ENCODE data around the gene UNC79. TPM values are rescaled to one million over a fixed set of nuclear protein-coding genes. Genes with fewer than 3 reads are reported as not detected.

UNC79 gene
- total and polyA plus RNA-seq, 10 of the 15 experiments (the other 5 are each of a cell fraction or from before 2014, with no cell fraction given) = 0.04 to 0.29 (median 0.14) TPM

GRCh38 chr14:93548102-93548843, 117.5 kb downstream of the UNC79 start (continued):
- TF ChIP-seq EP300 (IDR thresholded peaks at IDR 0.05; ENCODE audit: borderline replicate concordance in 1 of 2, control insufficient read depth in 1 of 2, low read depth in 2 of 2, low read length in 2 of 2) = peak in 1 of 2 experiments; percentile 28; a peak in 1 of 4 replicates
- TF ChIP-seq POLR2AphosphoS5 (IDR thresholded peaks at IDR 0.05; ENCODE audit: low read length) = peak; percentile 54; the same call in 1 of the 2 replicates
- TF ChIP-seq, protein P1, sequence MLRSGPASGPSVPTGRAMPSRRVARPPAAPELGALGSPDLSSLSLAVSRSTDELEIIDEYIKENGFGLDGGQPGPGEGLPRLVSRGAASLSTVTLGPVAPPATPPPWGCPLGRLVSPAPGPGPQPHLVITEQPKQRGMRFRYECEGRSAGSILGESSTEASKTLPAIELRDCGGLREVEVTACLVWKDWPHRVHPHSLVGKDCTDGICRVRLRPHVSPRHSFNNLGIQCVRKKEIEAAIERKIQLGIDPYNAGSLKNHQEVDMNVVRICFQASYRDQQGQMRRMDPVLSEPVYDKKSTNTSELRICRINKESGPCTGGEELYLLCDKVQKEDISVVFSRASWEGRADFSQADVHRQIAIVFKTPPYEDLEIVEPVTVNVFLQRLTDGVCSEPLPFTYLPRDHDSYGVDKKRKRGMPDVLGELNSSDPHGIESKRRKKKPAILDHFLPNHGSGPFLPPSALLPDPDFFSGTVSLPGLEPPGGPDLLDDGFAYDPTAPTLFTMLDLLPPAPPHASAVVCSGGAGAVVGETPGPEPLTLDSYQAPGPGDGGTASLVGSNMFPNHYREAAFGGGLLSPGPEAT (IDR thresholded peaks at IDR 0.05; ENCODE audit: low read depth) = peak; percentile 86
- TF ChIP-seq, protein P2, sequence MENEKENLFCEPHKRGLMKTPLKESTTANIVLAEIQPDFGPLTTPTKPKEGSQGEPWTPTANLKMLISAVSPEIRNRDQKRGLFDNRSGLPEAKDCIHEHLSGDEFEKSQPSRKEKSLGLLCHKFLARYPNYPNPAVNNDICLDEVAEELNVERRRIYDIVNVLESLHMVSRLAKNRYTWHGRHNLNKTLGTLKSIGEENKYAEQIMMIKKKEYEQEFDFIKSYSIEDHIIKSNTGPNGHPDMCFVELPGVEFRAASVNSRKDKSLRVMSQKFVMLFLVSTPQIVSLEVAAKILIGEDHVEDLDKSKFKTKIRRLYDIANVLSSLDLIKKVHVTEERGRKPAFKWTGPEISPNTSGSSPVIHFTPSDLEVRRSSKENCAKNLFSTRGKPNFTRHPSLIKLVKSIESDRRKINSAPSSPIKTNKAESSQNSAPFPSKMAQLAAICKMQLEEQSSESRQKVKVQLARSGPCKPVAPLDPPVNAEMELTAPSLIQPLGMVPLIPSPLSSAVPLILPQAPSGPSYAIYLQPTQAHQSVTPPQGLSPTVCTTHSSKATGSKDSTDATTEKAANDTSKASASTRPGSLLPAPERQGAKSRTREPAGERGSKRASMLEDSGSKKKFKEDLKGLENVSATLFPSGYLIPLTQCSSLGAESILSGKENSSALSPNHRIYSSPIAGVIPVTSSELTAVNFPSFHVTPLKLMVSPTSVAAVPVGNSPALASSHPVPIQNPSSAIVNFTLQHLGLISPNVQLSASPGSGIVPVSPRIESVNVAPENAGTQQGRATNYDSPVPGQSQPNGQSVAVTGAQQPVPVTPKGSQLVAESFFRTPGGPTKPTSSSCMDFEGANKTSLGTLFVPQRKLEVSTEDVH (IDR thresholded peaks at IDR 0.05; ENCODE audit: low read depth, partially characterized antibody) = no peak
- no peak for TF ChIP-seq NFIC (IDR thresholded peaks at IDR 0.05; ENCODE audit: low read depth, low read length)
- TF ChIP-seq, protein P3, sequence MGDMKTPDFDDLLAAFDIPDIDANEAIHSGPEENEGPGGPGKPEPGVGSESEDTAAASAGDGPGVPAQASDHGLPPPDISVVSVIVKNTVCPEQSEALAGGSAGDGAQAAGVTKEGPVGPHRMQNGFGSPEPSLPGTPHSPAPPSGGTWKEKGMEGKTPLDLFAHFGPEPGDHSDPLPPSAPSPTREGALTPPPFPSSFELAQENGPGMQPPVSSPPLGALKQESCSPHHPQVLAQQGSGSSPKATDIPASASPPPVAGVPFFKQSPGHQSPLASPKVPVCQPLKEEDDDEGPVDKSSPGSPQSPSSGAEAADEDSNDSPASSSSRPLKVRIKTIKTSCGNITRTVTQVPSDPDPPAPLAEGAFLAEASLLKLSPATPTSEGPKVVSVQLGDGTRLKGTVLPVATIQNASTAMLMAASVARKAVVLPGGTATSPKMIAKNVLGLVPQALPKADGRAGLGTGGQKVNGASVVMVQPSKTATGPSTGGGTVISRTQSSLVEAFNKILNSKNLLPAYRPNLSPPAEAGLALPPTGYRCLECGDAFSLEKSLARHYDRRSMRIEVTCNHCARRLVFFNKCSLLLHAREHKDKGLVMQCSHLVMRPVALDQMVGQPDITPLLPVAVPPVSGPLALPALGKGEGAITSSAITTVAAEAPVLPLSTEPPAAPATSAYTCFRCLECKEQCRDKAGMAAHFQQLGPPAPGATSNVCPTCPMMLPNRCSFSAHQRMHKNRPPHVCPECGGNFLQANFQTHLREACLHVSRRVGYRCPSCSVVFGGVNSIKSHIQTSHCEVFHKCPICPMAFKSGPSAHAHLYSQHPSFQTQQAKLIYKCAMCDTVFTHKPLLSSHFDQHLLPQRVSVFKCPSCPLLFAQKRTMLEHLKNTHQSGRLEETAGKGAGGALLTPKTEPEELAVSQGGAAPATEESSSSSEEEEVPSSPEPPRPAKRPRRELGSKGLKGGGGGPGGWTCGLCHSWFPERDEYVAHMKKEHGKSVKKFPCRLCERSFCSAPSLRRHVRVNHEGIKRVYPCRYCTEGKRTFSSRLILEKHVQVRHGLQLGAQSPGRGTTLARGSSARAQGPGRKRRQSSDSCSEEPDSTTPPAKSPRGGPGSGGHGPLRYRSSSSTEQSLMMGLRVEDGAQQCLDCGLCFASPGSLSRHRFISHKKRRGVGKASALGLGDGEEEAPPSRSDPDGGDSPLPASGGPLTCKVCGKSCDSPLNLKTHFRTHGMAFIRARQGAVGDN (IDR thresholded peaks at IDR 0.05) = 0 out of 2 replicates have a peak, but pooled peaks have one; percentile 48
- 0 out of 2 replicates have a peak, but pooled peaks have one; percentile 21 for TF ChIP-seq RAD51 (IDR thresholded peaks at IDR 0.05)
- peak; percentile 65 for TF ChIP-seq RELA (IDR thresholded peaks at IDR 0.05; ENCODE audit: borderline replicate concordance, partially characterized antibody)
- TF ChIP-seq ZNF24 (IDR thresholded peaks at IDR 0.05) = 0 out of 2 replicates have a peak, but pooled peaks have one; percentile 1
- TF ChIP-seq SPI1 (IDR thresholded peaks at IDR 0.05; ENCODE audit: borderline replicate concordance, insufficient read depth, low read depth, low read length) = peak; percentile 10; the same call in 1 of the 2 replicates
- TF ChIP-seq CHD2 (IDR thresholded peaks at IDR 0.05; ENCODE audit: borderline replicate concordance, low read depth, low read length) = 0 out of 2 replicates have a peak, but pooled peaks have one; percentile 26
- TF ChIP-seq MTA2 (IDR thresholded peaks at IDR 0.05; ENCODE audit: low read depth) = peak; percentile 75
- peak; percentile 58 for TF ChIP-seq ATF7 (IDR thresholded peaks at IDR 0.05; ENCODE audit: low read depth)
- no peak for TF ChIP-seq RFX5 (IDR thresholded peaks at IDR 0.05; ENCODE audit: low read depth, low read length)
- peak; percentile 82 for TF ChIP-seq NR2F1 (conservative IDR thresholded peaks at IDR 0.05)
- 0 out of 4 replicates have a peak, but pooled peaks of 1 of the 2 experiments have one; percentile 17 for TF ChIP-seq BHLHE40 (IDR thresholded peaks at IDR 0.05; ENCODE audit: borderline replicate concordance in 1 of 2, low read depth in 2 of 2, low read length in 1 of 2)
- TF ChIP-seq, protein P4, sequence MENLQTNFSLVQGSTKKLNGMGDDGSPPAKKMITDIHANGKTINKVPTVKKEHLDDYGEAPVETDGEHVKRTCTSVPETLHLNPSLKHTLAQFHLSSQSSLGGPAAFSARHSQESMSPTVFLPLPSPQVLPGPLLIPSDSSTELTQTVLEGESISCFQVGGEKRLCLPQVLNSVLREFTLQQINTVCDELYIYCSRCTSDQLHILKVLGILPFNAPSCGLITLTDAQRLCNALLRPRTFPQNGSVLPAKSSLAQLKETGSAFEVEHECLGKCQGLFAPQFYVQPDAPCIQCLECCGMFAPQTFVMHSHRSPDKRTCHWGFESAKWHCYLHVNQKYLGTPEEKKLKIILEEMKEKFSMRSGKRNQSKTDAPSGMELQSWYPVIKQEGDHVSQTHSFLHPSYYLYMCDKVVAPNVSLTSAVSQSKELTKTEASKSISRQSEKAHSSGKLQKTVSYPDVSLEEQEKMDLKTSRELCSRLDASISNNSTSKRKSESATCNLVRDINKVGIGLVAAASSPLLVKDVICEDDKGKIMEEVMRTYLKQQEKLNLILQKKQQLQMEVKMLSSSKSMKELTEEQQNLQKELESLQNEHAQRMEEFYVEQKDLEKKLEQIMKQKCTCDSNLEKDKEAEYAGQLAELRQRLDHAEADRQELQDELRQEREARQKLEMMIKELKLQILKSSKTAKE (IDR thresholded peaks at IDR 0.05; ENCODE audit: low read depth, poor library complexity, severe bottlenecking) = peak; percentile 68
